ENCODE measurements around the gene TPRG1L.
"Not testable (repeated sequence)": the region's sequence is repeated elsewhere in the genome, so short reads cannot be mapped to it uniquely, and the experiment has no call there.

The TPRG1L gene

DNA sequence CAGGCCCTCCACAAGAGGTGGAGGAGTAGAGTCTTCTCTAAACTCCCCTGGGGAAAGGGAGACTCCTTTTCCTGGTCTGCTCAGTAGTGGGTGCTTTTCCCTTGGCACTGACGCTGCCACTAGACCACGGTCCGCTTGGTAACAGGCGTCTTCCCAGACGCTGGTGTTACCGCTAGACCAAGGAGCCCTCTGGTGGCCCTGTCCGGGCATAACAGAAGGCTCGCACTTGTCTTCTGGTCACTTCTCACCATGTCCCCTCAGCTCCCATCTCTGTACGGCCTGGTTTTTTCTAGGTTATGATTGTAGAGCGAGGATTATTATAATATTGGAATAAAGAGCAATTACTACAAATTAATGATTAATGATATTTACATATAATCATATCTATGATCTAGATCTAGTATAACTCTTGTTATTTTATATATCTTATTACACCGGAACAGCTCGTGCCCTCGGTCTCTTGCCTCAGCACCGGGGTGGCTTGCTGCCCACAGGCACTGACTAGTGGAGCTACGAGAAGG, 3.6 kb upstream of the TPRG1L start:
- H3K4me3 ChIP-seq (ENCODE audit: control insufficient read depth, low read depth, low read length); DNase-seq (ENCODE audit: low read depth): not testable (repeated sequence)
- peak; percentile 67 for TF ChIP-seq CTCF (IDR thresholded peaks at IDR 0.05; ENCODE audit: control insufficient read depth, insufficient read depth, low read depth, low read length, missing control alignments)

DNA sequence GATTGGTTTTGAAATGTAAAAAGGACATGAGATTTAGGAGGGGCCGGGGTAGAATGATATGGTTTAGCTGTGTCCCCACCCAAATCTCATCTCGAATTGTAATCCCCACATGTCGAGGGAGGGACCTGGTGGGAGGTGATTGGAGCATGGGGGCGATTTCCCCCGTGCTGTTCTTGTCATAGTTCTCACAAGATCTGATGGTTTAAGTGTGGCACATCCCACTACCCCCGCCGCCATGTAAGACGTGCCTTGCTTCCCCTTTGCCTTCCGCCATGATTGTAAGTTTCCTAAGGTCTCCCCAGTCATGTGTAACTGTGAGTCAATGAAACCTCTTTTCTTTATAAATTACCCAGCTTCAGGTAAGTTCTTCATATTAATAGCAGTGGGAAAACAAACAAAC, 2.7 kb upstream of the TPRG1L start:
- not testable (repeated sequence) for H3K4me3 ChIP-seq (ENCODE audit: control insufficient read depth, low read depth, low read length); DNase-seq (ENCODE audit: low read depth)

DNA sequence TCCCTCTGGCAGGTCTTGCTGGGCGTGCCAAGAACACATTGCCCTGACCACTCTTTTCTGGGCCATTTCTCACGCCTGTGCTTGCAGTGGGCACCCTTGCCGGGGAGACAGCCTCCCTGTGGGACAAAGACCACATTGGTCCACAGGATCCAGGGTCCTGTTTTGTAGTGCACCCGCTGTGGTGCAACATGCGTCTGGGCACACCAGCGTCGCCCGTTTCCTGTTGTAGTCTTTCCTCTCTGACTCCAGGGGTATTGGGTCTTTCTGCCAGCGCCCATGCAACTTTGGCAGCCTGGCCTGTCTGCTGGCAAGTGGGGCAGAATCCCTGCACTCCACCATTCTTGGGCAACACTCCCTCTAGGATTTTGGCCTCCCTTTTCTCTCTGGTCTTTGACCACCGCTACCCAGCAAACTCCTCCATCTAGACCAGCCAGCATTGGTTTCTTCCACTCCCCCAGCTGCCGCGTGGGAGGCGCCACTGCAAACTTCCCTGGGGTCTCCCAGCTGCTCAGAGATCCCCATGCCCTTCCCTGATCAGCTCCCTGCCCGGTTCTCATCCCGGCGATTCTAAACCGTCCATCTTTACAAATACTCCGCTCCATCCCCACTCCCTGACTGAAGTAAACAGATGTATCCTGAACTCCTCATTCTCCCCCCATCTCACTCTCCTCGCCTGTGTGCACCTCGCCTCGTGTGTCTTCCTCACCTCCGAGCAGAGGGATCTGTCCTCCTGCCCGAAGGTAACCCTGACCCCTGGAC, 1.2 kb upstream of the TPRG1L start:
- no peak for DNase-seq (ENCODE audit: low read depth)
- TF ChIP-seq CTCF (IDR thresholded peaks at IDR 0.05; ENCODE audit: control insufficient read depth, insufficient read depth, low read depth, low read length, missing control alignments), result no peak
- H3K4me3 ChIP-seq (ENCODE audit: control insufficient read depth, low read depth, low read length), result peak overlapping the region; percentile 57

GRCh38 chr1:3625151-3625907, 514 bp downstream of the TPRG1L start:
- TF ChIP-seq CTCF (IDR thresholded peaks at IDR 0.05; ENCODE audit: control insufficient read depth, insufficient read depth, low read depth, low read length, missing control alignments), result no peak
- DNase-seq (ENCODE audit: low read depth), result no peak
- H3K4me3 ChIP-seq (ENCODE audit: control insufficient read depth, low read depth, low read length), result peak overlapping the region; percentile 57

- H3K4me3 ChIP-seq (ENCODE audit: control insufficient read depth, low read depth, low read length), result peak overlapping the region; percentile 57
- TF ChIP-seq CTCF (IDR thresholded peaks at IDR 0.05; ENCODE audit: control insufficient read depth, insufficient read depth, low read depth, low read length, missing control alignments), result no peak
- DNase-seq (ENCODE audit: low read depth), result no peak
These were observed 1.2 kb downstream of the TPRG1L start for GRCh38 chr1:3626025-3626424.

DNA sequence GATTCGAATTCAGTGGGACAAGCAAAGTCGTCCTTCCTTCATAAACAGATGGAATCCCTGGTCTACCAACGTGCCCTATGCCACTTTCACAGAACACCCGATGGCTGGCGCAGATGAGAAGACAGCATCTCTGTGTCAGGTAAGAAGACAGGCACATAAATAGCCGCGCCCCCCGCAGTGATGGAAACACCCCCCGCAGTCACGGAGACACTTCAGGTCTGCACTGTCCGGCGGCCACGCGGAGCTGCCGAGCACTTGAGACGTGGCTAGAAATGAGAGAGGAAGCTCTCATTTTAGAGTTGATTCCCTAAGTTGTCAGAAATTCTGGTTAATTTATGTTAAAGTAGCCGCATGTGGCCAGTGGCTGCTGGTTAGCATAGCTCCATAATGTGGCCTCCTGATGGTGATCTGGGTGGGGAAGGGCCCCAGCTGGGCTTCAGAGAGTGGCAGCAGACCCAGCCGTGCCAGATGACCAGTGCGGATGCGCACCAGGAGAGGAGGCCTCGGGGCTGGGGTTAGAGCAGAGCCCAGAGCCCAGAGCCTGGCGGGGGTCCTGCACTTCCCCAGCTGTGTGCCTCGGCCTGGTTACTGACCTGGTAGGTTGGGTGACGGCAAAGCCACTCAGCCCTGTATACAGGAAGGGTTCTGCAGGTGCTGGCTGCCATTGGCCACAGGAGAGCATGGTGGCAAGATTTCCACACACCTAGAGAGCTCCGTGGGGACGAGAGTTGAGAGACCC, 2.9 kb downstream of the TPRG1L start:
- no peak overlapping the region for H3K4me3 ChIP-seq (ENCODE audit: control insufficient read depth, low read depth, low read length)
- no peak for DNase-seq (ENCODE audit: low read depth)
- TF ChIP-seq CTCF (IDR thresholded peaks at IDR 0.05; ENCODE audit: control insufficient read depth, insufficient read depth, low read depth, low read length, missing control alignments), result no peak

All from AG09309 (cell line).